HAP-1 (cell line): ENCODE measurements around the gene TUBB6.

ENCODE experiments used
- DNase-seq, 2 experiments: peaks; one replicate each; pipeline ENCODE4 v3.0.0-alpha.2; 2016 to 2020; ENCODE audit warnings: low spot score in 2 of 2
- H3K27me3 ChIP-seq: fragments of 250-450 bp; sonication (Bioruptor Pico); 2 replicates; pipeline ENCODE4 v1.5.1; 2020; ENCODE audit warnings: low read depth, mild to moderate bottlenecking, moderate library complexity
- H3K36me3 ChIP-seq: fragments of 250-450 bp; sonication (Bioruptor Pico); replicated peaks from 2 replicates; pipeline ENCODE4 v1.5.1; 2020; ENCODE audit warnings: mild to moderate bottlenecking
- H3K4me1 ChIP-seq: fragments of 250-450 bp; sonication (Bioruptor Pico); 2 replicates; pipeline ENCODE4 v1.5.1; 2020; ENCODE audit warnings: mild to moderate bottlenecking
- H3K4me3 ChIP-seq: fragments of 250-450 bp; sonication (Bioruptor Pico); 2 replicates; pipeline ENCODE4 v1.5.1; 2020; ENCODE audit warnings: mild to moderate bottlenecking, moderate library complexity
- H3K9me3 ChIP-seq: fragments of 250-450 bp; sonication (Bioruptor Pico); 2 replicates; pipeline ENCODE4 v1.5.1; 2020; ENCODE audit warnings: mild to moderate bottlenecking, moderate library complexity
- in situ Hi-C: fragments of 300-500 bp; cut with MboI; formaldehyde crosslinking; loops from 3 replicates; pipeline ENCODE4 v1.14.3; 2020; ENCODE audit warnings: low sequenced_read_pairs, inconsistent platforms, mixed read lengths

Gene TUBB6

GRCh38 chr18:12301263-12302005 lies 6.6 kb upstream of the TUBB6 start:
- no peaks in the 10 kb centered on the region for H3K4me1 ChIP-seq
- DNase-seq, result no peak
- no peaks in the 10 kb centered on the region for H3K36me3 ChIP-seq
- no peaks in the 10 kb centered on the region; the same call in 1 of the 2 replicates for H3K27me3 ChIP-seq
- no peak overlapping the region for H3K4me3 ChIP-seq
- in situ Hi-C loops, result no loop called here
- H3K9me3 ChIP-seq, result no peaks in the 10 kb centered on the region

GRCh38 chr18:12302391-12303147 lies 5.5 kb upstream of the TUBB6 start:
- H3K4me1 ChIP-seq, result no peaks in the 10 kb centered on the region
- no peak for DNase-seq
- no peaks in the 10 kb centered on the region for H3K9me3 ChIP-seq
- in situ Hi-C loops, result no loop called here
- H3K36me3 ChIP-seq, result no peaks in the 10 kb centered on the region
- H3K27me3 ChIP-seq, result no peaks in the 10 kb centered on the region; the same call in 1 of the 2 replicates
- H3K4me3 ChIP-seq, result no peak overlapping the region

- Histone ChIP-seq H3K4me1 (peaks cover 2% of the 10 kb centered on the region), H3K27me3 (no peaks in the 10 kb centered on the region), H3K4me3 (no peak overlapping the region), H3K36me3 (peaks cover 3% of the 10 kb centered on the region; the same call in 1 of the 2 replicates), H3K9me3 (no peaks in the 10 kb centered on the region)
- no peak for DNase-seq
- in situ Hi-C loops, result no loop called here
Measured at GRCh38 chr18:12304351-12305210, 3.5 kb upstream of the TUBB6 start.

- H3K36me3 ChIP-seq, result peaks cover 9% of the 10 kb centered on the region
- no peaks in the 10 kb centered on the region for H3K9me3 ChIP-seq
- peaks cover 6% of the 10 kb centered on the region for H3K4me1 ChIP-seq
- DNase-seq, result no peak
- H3K4me3 ChIP-seq, result no peak overlapping the region
- no peaks in the 10 kb centered on the region for H3K27me3 ChIP-seq
- in situ Hi-C loops, result no loop called here
Measured at GRCh38 chr18:12305211-12305610, 2.8 kb upstream of the TUBB6 start.

GRCh38 chr18:12305930-12306629 lies 2.0 kb upstream of the TUBB6 start:
- no peak for DNase-seq
- Histone ChIP-seq H3K36me3 (peaks cover 18% of the 10 kb centered on the region), H3K9me3 (peaks cover 5% of the 10 kb centered on the region; the same call in 1 of the 2 replicates), H3K27me3 (no peaks in the 10 kb centered on the region), H3K4me3 (no peak overlapping the region), H3K4me1 (peaks cover 6% of the 10 kb centered on the region)
- in situ Hi-C loops, result no loop called here

- no peak for DNase-seq
- peak overlapping the region; percentile 63 for H3K4me3 ChIP-seq
- in situ Hi-C loops, result no loop called here
- peaks cover 11% of the 10 kb centered on the region for H3K9me3 ChIP-seq
- H3K27me3 ChIP-seq, result no peaks in the 10 kb centered on the region
- H3K4me1 ChIP-seq, result peaks cover 6% of the 10 kb centered on the region
- peaks cover 28% of the 10 kb centered on the region for H3K36me3 ChIP-seq
Measured at GRCh38 chr18:12306752-12307700, 1.0 kb upstream of the TUBB6 start.

GRCh38 chr18:12308386-12309100 lies 502 bp downstream of the TUBB6 start:
- in situ Hi-C loops, result no loop called here
- DNase-seq, result peak; percentile 55 to 80
- peaks cover 40% of the 10 kb centered on the region for H3K36me3 ChIP-seq
- H3K4me3 ChIP-seq, result peak overlapping the region; percentile 63
- no peaks in the 10 kb centered on the region for H3K27me3 ChIP-seq
- H3K9me3 ChIP-seq, result peaks cover 15% of the 10 kb centered on the region
- peaks cover 6% of the 10 kb centered on the region for H3K4me1 ChIP-seq

- Histone ChIP-seq H3K36me3 (peaks cover 45% of the 10 kb centered on the region), H3K27me3 (no peaks in the 10 kb centered on the region), H3K4me3 (peak overlapping the region; percentile 63), H3K4me1 (peaks cover 6% of the 10 kb centered on the region), H3K9me3 (peaks cover 15% of the 10 kb centered on the region)
- in situ Hi-C loops, result no loop called here
- no peak for DNase-seq
Measured at GRCh38 chr18:12309683-12310198, 1.7 kb downstream of the TUBB6 start.

GRCh38 chr18:12310762-12311161 lies 2.7 kb downstream of the TUBB6 start:
- Histone ChIP-seq H3K36me3 (peaks cover 52% of the 10 kb centered on the region), H3K4me1 (peaks cover 6% of the 10 kb centered on the region), H3K9me3 (peaks cover 15% of the 10 kb centered on the region), H3K27me3 (no peaks in the 10 kb centered on the region), H3K4me3 (no peak overlapping the region)
- DNase-seq, result no peak
- in situ Hi-C loops, result no loop called here

- no peaks in the 10 kb centered on the region for H3K27me3 ChIP-seq
- H3K9me3 ChIP-seq, result peaks cover 15% of the 10 kb centered on the region
- H3K4me3 ChIP-seq, result no peak overlapping the region
- in situ Hi-C loops, result no loop called here
- no peak for DNase-seq
- peaks cover 6% of the 10 kb centered on the region for H3K4me1 ChIP-seq
- H3K36me3 ChIP-seq, result peaks cover 61% of the 10 kb centered on the region
Measured at GRCh38 chr18:12312976-12313375, 4.9 kb downstream of the TUBB6 start.

- peaks cover 6% of the 10 kb centered on the region for H3K4me1 ChIP-seq
- no peak for DNase-seq
- in situ Hi-C loops, result no loop called here
Measured at GRCh38 chr18:12313530-12314245, 5.6 kb downstream of the TUBB6 start.

More at GRCh38 chr18:12313530-12314245, 5.6 kb downstream of the TUBB6 start:
- Histone ChIP-seq H3K27me3 (no peaks in the 10 kb centered on the region), H3K9me3 (peaks cover 15% of the 10 kb centered on the region), H3K36me3 (peaks cover 65% of the 10 kb centered on the region), H3K4me3 (no peak overlapping the region)
